Stimulated activated CD8-positive, alpha-beta memory T cell treated with anti-CD3 and anti-CD28 coated beads, Interleukin-12 subunit alpha, Interleukin-12 subunit beta, amount 100 ng/mL, for 24 hours (primary cell): ENCODE results near the gene NCOA5.
"Not testable (repeated sequence)": the region's sequence is repeated elsewhere in the genome, so short reads cannot be mapped to it uniquely, and the experiment has no call there.

Source experiments
- DNase-seq: peaks from one replicate; pipeline ENCODE4 v3.0.0-alpha.2; 2020; ENCODE audit errors: extremely low read depth

Gene NCOA5

GRCh38 chr20:46120136-46120535 is 30.4 kb upstream of the NCOA5 start:
- no peak for DNase-seq

- DNase-seq, result no peak
These were observed 29.8 kb upstream of the NCOA5 start for GRCh38 chr20:46119547-46119946.

GRCh38 chr20:46119028-46119546 is 29.3 kb upstream of the NCOA5 start:
- DNase-seq, result no peak

- DNase-seq, result no peak
These were observed 28.8 kb upstream of the NCOA5 start for GRCh38 chr20:46118481-46119020.

GRCh38 chr20:46117704-46118467 is 28.1 kb upstream of the NCOA5 start, which contains the start of gene CD40:
Gene CD40 (plus strand): TSS chr20:46118314. CDS start chr20:46118344, 30 bp downstream.
- peak; percentile 37 for DNase-seq

- no peak for DNase-seq
These were observed 24.7 kb upstream of the NCOA5 start for GRCh38 chr20:46114449-46114848.

GRCh38 chr20:46113113-46113470 is 23.3 kb upstream of the NCOA5 start:
- DNase-seq, result no peak

- DNase-seq, result no peak
These were observed 22.8 kb upstream of the NCOA5 start for GRCh38 chr20:46112430-46113112.

GRCh38 chr20:46111836-46112212 is 22.1 kb upstream of the NCOA5 start:
- DNase-seq, result no peak

GRCh38 chr20:46111028-46111835 is 21.5 kb upstream of the NCOA5 start:
- DNase-seq, result no peak

- no peak for DNase-seq
These were observed 19.2 kb upstream of the NCOA5 start for GRCh38 chr20:46108976-46109375.

- DNase-seq, result no peak
These were observed 18.7 kb upstream of the NCOA5 start for GRCh38 chr20:46108435-46108841.

GRCh38 chr20:46107061-46107460 is 17.3 kb upstream of the NCOA5 start:
- DNase-seq, result no peak

- no peak for DNase-seq
These were observed 14.5 kb upstream of the NCOA5 start for GRCh38 chr20:46104262-46104661.

GRCh38 chr20:46102940-46103339 is 13.2 kb upstream of the NCOA5 start:
- no peak for DNase-seq

GRCh38 chr20:46101957-46102356 is 12.2 kb upstream of the NCOA5 start:
- no peak for DNase-seq

GRCh38 chr20:46100988-46101387 is 11.2 kb upstream of the NCOA5 start:
- no peak for DNase-seq

- DNase-seq, result not testable (repeated sequence)
These were observed 10.7 kb upstream of the NCOA5 start for GRCh38 chr20:46100444-46100843.

- no peak for DNase-seq
These were observed 9.9 kb upstream of the NCOA5 start for GRCh38 chr20:46099491-46100287.

- no peak for DNase-seq
These were observed 3.8 kb upstream of the NCOA5 start for GRCh38 chr20:46093531-46093930.
